Measurements from ENCODE around the gene SMCO3. TPM values are rescaled to one million over a fixed set of nuclear protein-coding genes. Genes with fewer than 3 reads are reported as not detected.

The SMCO3 gene
- total and polyA plus RNA-seq, 2 of the 8 experiments (the other 6 are each of a cell fraction or from before 2014, with no cell fraction given), result not detected

DNA sequence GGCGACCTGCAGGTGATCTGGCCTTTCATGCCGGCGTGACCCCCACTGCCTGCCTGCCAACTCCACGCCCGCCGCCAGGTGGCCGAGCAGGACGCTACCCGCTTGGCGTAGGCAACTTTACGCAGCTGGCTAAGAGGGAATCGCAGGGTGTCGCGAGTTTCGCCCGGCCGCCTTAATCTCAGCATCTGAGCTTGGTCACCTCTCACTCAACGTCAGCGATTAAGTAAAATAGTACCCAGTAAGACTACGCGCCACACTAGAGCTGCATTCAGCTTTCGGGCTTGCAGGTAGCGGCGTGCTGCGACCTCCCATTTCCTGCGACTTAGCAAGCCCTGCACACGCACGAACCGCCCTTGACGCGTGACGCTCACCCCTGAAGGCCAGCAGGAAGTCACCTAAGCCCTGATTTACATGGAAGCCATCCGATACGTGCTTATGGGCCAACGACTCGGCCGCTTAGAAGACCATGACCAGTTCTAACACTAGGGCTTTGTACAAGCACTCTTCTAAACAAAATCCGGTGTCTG is 44.0 kb downstream of the SMCO3 start (continued):
- peak; percentile 41 for TF ChIP-seq ASH2L (IDR thresholded peaks at IDR 0.05; ENCODE audit: low read length)
- TF ChIP-seq, protein P1, sequence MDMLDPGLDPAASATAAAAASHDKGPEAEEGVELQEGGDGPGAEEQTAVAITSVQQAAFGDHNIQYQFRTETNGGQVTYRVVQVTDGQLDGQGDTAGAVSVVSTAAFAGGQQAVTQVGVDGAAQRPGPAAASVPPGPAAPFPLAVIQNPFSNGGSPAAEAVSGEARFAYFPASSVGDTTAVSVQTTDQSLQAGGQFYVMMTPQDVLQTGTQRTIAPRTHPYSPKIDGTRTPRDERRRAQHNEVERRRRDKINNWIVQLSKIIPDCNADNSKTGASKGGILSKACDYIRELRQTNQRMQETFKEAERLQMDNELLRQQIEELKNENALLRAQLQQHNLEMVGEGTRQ (IDR thresholded peaks at IDR 0.05; ENCODE audit: low read length), result no peak
- TF ChIP-seq, protein P2, sequence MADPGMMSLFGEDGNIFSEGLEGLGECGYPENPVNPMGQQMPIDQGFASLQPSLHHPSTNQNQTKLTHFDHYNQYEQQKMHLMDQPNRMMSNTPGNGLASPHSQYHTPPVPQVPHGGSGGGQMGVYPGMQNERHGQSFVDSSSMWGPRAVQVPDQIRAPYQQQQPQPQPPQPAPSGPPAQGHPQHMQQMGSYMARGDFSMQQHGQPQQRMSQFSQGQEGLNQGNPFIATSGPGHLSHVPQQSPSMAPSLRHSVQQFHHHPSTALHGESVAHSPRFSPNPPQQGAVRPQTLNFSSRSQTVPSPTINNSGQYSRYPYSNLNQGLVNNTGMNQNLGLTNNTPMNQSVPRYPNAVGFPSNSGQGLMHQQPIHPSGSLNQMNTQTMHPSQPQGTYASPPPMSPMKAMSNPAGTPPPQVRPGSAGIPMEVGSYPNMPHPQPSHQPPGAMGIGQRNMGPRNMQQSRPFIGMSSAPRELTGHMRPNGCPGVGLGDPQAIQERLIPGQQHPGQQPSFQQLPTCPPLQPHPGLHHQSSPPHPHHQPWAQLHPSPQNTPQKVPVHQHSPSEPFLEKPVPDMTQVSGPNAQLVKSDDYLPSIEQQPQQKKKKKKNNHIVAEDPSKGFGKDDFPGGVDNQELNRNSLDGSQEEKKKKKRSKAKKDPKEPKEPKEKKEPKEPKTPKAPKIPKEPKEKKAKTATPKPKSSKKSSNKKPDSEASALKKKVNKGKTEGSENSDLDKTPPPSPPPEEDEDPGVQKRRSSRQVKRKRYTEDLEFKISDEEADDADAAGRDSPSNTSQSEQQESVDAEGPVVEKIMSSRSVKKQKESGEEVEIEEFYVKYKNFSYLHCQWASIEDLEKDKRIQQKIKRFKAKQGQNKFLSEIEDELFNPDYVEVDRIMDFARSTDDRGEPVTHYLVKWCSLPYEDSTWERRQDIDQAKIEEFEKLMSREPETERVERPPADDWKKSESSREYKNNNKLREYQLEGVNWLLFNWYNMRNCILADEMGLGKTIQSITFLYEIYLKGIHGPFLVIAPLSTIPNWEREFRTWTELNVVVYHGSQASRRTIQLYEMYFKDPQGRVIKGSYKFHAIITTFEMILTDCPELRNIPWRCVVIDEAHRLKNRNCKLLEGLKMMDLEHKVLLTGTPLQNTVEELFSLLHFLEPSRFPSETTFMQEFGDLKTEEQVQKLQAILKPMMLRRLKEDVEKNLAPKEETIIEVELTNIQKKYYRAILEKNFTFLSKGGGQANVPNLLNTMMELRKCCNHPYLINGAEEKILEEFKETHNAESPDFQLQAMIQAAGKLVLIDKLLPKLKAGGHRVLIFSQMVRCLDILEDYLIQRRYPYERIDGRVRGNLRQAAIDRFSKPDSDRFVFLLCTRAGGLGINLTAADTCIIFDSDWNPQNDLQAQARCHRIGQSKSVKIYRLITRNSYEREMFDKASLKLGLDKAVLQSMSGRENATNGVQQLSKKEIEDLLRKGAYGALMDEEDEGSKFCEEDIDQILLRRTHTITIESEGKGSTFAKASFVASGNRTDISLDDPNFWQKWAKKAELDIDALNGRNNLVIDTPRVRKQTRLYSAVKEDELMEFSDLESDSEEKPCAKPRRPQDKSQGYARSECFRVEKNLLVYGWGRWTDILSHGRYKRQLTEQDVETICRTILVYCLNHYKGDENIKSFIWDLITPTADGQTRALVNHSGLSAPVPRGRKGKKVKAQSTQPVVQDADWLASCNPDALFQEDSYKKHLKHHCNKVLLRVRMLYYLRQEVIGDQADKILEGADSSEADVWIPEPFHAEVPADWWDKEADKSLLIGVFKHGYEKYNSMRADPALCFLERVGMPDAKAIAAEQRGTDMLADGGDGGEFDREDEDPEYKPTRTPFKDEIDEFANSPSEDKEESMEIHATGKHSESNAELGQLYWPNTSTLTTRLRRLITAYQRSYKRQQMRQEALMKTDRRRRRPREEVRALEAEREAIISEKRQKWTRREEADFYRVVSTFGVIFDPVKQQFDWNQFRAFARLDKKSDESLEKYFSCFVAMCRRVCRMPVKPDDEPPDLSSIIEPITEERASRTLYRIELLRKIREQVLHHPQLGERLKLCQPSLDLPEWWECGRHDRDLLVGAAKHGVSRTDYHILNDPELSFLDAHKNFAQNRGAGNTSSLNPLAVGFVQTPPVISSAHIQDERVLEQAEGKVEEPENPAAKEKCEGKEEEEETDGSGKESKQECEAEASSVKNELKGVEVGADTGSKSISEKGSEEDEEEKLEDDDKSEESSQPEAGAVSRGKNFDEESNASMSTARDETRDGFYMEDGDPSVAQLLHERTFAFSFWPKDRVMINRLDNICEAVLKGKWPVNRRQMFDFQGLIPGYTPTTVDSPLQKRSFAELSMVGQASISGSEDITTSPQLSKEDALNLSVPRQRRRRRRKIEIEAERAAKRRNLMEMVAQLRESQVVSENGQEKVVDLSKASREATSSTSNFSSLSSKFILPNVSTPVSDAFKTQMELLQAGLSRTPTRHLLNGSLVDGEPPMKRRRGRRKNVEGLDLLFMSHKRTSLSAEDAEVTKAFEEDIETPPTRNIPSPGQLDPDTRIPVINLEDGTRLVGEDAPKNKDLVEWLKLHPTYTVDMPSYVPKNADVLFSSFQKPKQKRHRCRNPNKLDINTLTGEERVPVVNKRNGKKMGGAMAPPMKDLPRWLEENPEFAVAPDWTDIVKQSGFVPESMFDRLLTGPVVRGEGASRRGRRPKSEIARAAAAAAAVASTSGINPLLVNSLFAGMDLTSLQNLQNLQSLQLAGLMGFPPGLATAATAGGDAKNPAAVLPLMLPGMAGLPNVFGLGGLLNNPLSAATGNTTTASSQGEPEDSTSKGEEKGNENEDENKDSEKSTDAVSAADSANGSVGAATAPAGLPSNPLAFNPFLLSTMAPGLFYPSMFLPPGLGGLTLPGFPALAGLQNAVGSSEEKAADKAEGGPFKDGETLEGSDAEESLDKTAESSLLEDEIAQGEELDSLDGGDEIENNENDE (IDR thresholded peaks at IDR 0.05; ENCODE audit: insufficient replicate concordance, low read length), result no peak
- peak; percentile 8 for TF ChIP-seq SIRT6 (IDR thresholded peaks at IDR 0.05; ENCODE audit: low read length)
- TF ChIP-seq BACH1 (IDR thresholded peaks at IDR 0.05; ENCODE audit: low read length), result peak; percentile 25
- TF ChIP-seq JUND (IDR thresholded peaks at IDR 0.05; ENCODE audit: low read length), result no peak
- no peak for TF ChIP-seq SUZ12 (IDR thresholded peaks at IDR 0.05; ENCODE audit: low read length)
- peak; percentile 87 to 96; a peak in 3 of 4 replicates for TF ChIP-seq SIN3A (conservative IDR thresholded peaks at IDR 0.05 in 1 of 2, IDR thresholded peaks at IDR 0.05 in 1 of 2; ENCODE audit: low read depth in 1 of 2, low read length in 2 of 2)
- TF ChIP-seq SP2 (IDR thresholded peaks at IDR 0.05; ENCODE audit: low read length), result no peak
- peak; percentile 84 to 90 for TF ChIP-seq POLR2A (IDR thresholded peaks at IDR 0.05; ENCODE audit: control extremely low read depth in 1 of 2, low read depth in 2 of 2, low read length in 2 of 2)
- TF ChIP-seq RBBP5 (IDR thresholded peaks at IDR 0.05; ENCODE audit: borderline replicate concordance, low read depth, low read length), result peak; percentile 38; the same call in 1 of the 2 replicates

All from H1 (cell line).